HG03457 (cell line): ENCODE results near the gene DEAF1.

Experiments used
- ATAC-seq: cut with Tn5 transposase; IDR thresholded peaks from one replicate; pipeline ENCODE4 v1.9.1; 2021; ENCODE audit warnings: moderate number of reproducible peaks; ENCODE audit not compliant: unreplicated experiment

The DEAF1 gene

GRCh38 chr11:626475-627307, 68.3 kb downstream of the DEAF1 start, which contains the start of gene SCT:
SCT (minus strand) TSS chr11:627181; CDS start chr11:627143, 38 bp downstream.
- ATAC-seq = no peak

GRCh38 chr11:625636-626268, 69.3 kb downstream of the DEAF1 start:
- no peak for ATAC-seq

DNA sequence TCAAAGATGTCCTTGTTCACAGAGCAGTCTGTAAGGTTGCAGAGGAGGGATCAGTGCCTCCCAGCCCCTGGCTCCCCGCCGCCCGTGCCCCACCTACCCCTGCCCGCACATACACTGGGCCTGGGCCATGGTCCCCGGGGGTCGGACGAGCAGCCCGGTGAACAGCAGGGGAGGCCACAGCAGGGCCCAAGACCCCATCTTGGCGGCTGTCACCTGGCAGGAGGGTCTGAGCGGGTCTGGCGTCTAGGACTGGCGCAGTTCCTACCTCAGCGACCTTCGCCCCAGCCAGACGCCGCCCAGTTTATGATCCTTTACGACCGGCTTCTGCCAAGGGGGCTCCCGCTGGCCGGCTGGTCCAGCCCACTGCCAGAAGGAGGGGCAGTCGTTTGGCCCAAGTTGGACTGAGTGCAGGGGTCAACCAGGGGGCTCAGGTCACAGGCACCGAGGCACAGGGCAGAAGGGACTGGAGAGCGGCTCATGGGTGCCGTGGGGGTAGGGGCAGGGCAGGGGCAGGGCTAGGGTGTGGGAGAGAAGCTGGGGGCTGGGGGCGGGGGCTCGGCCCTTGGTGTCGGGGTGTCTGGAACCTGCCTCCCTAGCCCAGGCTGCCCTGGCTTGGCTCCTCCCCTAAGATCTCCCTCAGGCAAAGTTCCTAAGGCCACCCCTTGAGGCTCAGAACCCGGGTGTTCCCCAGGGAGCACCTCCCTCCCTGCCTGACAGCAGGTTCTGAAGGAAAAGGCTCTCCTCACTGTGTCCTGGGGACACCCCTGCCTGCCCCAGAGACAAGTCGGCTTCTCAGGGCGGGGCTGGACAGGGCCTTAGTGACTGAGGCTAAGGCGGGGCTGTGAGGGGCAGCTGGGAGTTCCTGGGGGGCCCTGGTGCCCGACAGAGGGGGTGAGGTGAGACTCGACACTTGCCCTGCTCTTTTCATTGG, 70.1 kb downstream of the DEAF1 start, which contains the start of gene CDHR5:
TSS of gene CDHR5 (minus strand) at position 251 of the 931 bp plus-strand sequence. CDS start at position 198, 53 bp downstream.
- no peak for ATAC-seq

- no peak for ATAC-seq
Observed at GRCh38 chr11:623999-624704, 70.9 kb downstream of the DEAF1 start.

DNA sequence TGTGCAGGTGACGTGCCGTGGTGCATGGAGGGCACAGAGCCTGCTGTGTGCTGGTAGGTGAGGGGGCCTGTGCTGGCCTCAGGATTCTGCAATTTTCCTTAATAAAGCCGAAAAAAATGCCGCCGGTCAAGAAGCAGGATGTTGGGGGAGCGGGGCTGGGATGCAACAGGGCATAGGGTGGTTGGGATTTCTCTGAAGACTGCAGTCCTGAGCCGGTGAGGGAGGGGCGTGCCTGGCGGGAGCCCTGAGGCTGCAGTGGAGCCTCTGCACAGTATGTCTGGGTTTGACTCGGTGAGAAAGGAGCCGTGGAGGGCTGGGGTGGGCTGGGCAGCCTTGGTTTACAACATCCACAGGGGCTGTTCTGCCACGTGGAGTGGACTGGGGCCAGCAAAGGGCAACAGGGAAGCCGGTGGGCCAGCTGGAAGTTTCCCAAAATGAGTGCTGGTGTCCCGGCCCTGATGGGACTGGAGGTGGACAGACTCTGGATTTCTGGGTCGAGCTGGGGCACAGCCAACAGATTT, 71.6 kb downstream of the DEAF1 start:
- ATAC-seq = no peak

- ATAC-seq = no peak
Observed at GRCh38 chr11:621838-622237, 73.2 kb downstream of the DEAF1 start.

- no peak for ATAC-seq
Observed at GRCh38 chr11:620935-621814, 73.8 kb downstream of the DEAF1 start.

DNA sequence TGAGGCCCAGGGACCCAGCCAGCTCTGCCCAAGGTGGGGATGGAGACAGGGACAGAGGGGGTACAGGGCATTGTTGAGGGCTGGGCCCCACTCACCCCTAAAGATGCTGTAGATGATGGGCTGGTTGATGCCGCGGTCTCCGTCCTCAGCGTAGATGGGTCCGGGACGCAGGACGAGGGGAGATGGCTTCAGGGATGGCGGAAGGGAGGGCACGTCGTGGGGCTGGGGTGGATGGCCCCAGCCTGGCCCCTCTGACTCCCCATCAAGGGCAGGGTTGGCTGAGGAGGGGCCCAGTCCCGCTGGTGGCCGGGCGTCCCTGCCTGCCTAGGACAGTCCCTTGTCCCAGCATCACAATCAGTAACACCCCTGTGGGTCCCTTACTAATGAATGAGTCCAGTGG, 74.8 kb downstream of the DEAF1 start:
- ATAC-seq = no peak

- no peak for ATAC-seq
Observed at GRCh38 chr11:619628-620050, 75.4 kb downstream of the DEAF1 start.

DNA sequence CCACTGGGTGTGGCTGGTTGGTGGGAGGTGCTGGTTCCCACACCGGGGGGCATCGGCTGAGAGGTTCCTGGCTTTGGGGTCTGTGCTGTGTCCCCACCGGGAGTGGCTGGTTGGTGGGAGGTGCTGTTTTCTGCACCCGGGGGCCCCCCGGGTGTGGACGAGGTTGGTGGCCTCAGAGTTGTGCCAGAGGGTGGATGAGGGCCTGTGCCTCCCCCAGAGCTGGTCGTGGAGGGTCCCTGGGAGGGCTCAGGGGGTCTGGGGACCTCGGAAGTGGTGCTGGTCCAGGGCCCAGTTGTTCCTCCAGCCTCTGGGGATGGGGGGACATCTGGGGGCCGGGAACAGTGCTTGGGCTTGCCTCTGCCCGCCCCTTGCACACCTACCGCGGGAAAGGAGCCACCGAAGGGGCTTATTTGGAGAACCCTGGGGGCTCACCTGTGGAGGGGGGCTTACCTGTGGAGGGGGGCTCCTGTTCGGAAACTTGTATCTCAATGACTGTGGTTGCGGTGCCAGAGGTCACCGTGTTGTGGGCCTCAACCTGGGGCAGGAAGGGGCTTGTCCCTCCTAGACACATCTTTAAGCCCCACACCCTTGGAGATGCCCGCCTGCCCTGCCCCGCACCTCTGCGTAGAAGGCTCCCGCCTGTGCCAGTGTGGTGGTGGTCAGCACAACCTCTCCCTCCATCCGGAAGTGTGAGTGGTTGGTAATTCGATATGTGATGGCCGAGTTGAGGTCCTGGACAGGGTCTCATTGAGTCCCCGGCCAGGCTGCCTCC, 76.0 kb downstream of the DEAF1 start:
- ATAC-seq = no peak

GRCh38 chr11:617912-618682, 76.9 kb downstream of the DEAF1 start:
- ATAC-seq = no peak

GRCh38 chr11:617199-617911, 77.7 kb downstream of the DEAF1 start:
- no peak for ATAC-seq

GRCh38 chr11:616320-617198, 78.5 kb downstream of the DEAF1 start:
- ATAC-seq = no peak

GRCh38 chr11:615504-616319, 79.3 kb downstream of the DEAF1 start, which contains the start of gene IRF7:
IRF7 (minus strand) TSS chr11:615950; CDS start chr11:615364, 586 bp downstream.
- ATAC-seq = peak; percentile 45
